GM04504 (cell line): ENCODE results near the gene NFAM1.

Experiments used
- DNase-seq: peaks from one replicate; pipeline ENCODE4 v3.0.0-alpha.2; 2012; ENCODE audit warnings: low read depth

NFAM1 gene

DNA sequence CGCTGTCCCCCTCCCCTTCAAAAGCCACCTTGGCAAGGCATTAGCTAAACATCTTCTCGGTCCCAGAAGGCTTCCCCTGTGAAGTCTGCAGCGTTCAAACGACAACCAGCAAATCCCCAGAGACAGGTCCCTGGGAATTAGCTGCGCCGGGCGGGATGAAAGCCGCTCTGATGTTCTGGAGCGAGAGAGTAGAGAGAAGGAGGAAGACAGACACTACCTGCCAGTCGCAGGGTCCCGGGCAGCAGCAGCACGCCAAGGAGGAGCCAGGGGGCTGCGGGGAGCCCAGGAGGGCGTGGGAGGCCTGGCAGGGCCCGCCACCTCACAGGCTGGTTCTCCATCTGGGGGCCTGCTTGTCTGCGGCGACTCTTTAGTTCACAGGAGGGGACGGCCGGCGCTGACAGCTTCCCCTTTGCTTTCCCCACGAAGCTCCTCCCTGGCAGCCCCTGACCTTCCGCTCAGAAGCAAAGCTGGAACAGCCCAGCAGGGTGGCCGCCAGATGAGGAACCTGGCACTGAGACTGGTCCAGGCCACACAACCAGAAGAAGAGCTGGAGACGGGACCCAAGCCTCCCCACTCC, at the start of gene NFAM1:
NFAM1 (minus strand) TSS at position 384 of the 577 bp plus-strand sequence; CDS start at position 338, 46 bp downstream.
- DNase-seq, result no peak

- DNase-seq, result no peak
These were observed 42.9 kb upstream of the NFAM1 start for GRCh38 chr22:42475122-42475521.

GRCh38 chr22:42473484-42474193, 41.4 kb upstream of the NFAM1 start:
- DNase-seq, result peak; percentile 40

DNA sequence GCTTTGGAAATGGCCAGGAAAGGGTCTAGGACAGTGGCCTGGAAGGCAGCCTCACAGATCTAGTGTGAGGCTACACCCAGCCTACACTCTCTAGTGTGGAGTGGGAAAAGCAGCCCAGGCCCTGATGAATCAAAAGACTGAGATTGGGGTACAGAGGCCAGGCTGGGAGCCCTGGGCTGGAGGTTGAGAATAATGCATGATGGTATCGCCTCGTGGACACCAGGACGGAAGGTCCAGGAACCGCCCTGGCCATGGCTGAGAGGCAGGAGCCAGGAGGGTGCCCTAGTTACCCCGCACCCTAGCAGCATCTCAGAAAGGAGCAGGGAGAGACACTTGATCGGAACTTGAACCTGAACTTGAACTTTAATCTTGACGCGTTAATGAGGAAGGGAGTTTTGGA, 40.5 kb upstream of the NFAM1 start:
- DNase-seq, result no peak

DNA sequence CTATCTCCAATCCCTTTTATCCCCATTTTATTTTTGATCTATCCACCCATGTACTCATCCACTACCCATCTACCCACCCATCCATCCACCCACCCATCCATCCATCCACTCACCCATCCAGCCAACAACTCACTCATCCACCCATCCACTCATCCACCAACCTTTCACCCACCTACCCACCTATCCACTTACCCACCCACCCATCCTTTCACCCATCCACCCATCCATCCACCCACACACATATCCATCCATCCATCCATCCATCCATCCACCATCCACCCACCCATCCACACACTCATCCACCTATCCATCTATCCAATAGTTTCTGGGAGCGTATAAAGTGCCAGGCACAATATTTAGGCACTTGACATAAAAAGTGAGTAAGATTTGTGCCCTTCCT, 39.2 kb upstream of the NFAM1 start:
- no peak for DNase-seq

DNA sequence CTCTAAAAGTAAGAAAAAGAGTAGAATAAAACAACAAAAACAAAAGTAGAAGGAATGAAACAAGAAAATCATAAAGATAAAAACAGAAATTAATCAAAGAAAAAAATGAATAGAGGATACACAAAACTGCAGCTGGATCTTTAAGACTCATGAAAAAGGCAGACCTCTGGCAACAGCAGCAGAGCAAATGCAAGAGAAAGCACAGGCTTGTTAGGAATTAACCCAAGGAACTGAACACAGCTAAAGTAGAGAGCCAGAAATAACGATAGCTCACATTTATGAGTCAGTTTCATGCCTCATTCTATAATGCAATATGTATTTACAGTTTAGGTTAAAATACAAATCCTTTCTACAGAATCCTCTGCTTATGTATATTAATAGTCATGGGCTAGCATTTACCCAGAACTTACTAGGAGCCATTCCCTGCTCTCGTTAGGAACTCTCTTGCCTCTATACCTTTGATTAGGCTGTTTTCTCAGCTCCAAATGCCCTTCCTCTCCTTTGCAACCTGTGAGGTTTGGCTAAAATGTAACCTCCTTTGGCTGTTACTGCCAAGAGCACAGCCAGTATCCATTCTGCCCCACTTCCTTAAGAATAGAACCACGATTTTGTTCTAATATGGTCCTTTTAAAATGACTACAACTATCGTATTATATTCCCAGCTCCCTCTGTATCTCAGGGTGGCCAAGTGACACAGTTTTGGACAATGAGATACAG, 38.3 kb upstream of the NFAM1 start:
- DNase-seq, result no peak

DNA sequence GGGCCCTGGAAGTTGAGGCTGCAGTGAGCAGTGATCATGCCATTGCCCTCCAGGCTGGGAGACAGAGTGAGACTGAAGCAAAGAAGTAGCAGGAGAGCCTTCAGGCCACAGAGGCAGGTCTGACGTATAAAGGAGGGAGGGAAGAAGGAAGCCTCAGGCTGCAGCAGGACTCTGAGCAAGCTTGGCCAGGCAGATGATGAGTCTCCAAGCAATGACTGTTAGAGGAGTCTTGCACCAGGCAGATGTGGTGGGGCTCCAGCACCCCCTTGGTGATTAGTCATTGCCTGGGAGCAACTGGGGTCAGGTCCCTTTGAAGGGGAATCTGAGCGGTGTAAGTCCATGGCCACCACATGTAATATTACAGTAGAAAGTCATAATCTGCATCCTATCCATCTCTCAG, 36.6 kb upstream of the NFAM1 start:
- DNase-seq, result no peak

DNA sequence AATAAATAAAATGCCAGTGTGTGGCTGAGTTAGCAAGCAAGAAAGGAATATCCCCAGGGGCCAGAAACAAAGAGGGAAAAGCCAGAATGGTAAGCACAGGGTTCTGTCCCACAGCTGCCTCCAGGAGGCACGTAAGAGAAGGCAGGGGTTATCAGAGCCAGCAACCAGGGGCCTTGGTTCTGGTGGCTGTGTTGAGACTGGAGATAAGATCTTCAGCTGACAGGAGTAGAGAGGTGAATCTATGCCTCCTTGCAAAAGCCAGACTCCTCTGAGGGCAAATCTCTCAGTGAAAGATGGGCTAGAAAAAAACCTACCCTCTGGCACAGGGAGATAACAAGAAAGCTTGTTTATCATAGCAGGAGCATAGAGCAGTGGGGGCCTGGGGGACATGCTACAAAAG, 29.8 kb upstream of the NFAM1 start:
- no peak for DNase-seq

DNA sequence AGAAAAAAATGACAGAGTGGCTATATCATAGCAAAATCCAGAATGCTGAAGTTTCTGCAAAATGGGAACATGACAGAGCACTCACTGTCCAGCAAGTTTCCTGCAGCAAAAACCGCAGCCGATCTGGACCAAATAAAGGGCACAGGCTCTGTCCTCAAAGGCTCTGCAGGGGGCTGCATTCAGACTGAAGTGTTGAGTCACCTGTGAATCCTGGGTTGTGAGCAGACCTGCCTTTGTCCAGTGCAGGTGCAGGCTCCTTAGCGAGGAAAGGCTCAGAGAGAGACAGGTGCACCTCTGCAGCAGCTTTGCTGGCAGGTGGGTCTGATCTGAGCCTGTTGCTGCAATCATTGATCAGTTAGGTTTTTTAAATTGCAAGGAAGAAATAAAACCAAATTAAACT, 29.3 kb upstream of the NFAM1 start:
- DNase-seq, result no peak

- DNase-seq, result no peak
These were observed 27.3 kb upstream of the NFAM1 start for GRCh38 chr22:42459287-42460063.

DNA sequence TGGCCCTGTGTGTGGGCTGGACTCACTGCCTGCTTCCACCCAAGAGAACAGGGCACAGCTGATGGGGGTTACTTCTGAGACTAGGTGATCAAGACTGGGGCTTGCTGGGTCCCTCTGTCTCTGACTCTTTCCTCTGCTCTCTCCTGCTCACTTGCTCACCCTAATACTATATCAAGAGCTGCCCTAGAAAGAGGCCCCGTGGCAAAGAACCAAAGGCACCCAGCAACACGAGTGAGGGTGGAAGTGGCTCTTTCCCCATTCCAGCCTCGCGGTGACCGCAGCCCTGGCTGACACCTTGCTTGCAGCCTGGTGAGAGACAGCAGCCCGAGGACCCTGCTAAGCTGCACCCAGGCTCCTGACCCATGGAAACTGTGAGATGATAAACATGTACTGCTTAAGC, 20.7 kb upstream of the NFAM1 start:
- DNase-seq, result no peak

DNA sequence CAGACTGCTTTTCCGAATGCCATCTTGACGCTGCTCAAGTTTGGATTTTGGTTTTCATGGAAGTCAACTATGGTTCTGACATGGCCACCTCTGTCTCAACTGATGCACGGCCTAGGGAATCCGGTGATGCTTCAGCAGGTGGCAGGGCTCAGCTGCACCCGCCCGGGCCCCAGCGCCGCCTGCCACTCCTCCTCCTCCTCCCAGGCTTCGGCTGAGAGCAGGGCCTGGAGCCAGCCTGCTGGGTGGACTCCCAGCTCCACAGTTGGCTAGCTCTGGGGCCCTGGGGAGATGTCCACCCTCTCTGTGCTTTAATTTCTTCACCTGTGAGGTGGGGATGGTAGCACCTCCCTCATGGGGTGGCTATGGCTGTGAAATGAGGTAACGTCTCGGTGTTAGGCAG, 20.3 kb upstream of the NFAM1 start:
- DNase-seq, result no peak

GRCh38 chr22:42451499-42452145, 19.4 kb upstream of the NFAM1 start:
- DNase-seq, result no peak

- no peak for DNase-seq
These were observed 18.7 kb upstream of the NFAM1 start for GRCh38 chr22:42450862-42451261.

DNA sequence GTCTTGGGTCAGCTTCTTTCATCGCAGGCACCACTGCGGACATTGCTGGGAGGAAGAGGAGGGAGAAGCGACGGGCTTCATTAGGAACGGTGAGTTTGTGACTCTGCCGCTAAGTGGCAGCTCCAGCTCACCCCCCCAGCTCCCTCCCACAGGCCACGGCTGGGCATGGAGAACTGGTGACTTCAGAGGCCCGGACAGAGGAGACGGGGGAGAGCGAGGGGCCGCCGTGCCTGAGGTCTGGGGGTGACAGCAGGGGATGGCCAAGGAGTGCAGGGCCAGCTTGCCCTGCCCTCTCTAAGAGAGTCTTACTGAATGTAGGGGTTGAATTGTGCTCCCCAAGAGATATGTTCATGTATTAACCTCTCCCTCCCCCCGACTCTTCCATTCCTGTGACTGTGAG, 13.9 kb upstream of the NFAM1 start:
- DNase-seq, result no peak

DNA sequence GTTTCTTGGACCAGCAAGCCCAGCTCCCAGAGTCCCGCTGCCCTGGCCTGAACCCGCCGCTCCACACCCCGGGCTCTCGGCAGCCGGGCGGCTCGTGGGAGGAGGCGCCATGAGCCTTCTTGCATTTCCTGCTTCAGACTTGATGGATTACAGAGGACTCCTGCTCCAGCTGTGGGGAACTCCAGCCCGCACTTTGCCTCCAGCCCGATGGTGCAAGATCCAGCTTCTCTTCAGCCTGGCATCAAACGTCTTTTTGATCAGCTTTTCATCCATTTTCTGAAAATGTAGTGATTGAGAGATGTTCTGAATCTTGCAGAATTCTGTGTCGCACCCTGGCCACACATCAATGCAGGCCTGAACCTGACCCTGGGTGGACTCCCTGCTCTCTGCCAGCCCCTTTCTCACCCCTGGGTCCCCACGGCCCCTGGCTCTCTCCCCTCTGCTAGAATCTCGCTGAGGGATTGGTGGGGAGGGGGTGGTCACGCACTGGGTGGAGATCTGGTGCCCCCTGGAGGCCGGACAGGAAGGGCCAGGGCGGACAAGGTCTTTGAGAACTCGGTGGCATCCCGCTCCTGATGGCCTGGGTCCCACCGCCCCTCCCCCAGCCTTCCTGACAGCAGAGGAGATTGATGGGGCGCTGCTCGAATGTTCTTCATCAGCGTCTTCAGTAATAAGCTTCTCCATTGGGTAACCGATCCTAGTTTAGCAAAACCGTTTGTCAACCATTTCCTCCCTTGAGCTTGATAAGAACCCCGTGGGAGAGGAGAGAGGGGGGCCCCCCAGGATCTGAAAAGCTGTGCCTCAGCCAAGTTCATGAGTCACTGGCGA, 12.1 kb upstream of the NFAM1 start:
- DNase-seq, result peak; percentile 79

- no peak for DNase-seq
These were observed 11.3 kb upstream of the NFAM1 start for GRCh38 chr22:42443240-42444076.

DNA sequence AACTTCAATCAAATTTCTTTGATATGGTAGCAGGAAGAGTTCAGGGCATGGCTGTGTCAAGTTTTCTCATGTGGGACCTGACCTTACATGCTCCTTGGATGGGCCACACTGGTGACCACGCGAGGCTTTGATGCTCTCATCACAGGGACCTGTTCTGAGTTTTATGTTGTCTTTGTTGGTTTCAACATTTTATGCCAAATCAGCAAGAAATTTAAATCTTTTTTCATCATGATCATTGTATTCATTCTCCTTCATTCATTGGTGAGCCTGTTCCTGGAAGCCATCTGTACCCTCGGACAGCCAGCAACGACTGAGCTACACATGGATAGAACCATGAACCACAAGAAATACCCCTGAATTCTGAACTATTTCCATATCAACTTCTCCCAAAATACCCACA, 10.5 kb upstream of the NFAM1 start:
- no peak for DNase-seq

DNA sequence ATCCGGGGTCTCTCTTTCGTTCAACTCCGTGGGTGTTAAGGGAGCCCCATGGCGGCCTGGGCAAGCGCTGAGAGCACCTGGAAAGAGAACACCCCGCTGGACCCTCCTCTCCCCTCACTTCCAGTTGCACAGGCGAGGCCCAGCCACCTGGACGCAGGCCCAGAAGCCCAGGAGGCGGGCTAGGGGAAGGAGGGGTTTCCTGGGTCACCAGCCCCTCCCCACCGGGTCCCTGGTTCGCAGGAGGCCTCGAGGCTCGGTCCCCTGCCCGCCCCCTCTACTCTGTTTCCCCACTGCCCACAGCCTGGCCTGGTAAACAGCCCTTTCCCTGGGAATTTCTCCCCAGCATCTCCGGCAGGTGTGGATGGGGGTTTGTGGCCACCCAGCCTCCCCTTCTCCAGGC, 8.5 kb upstream of the NFAM1 start:
- no peak for DNase-seq
